Activated T-helper 17 cell treated with anti-CD3 and anti-CD28 coated beads, Interleukin-2, amount 50 U/mL, for 72 hours (primary cell): Measurements from ENCODE around the gene TP53. TPM values are rescaled to one million over a fixed set of nuclear protein-coding genes. Genes with fewer than 3 reads are reported as not detected.

Experiments
- total RNA-seq, 2 donors: library from RNA; stranded (reverse); gene quantifications; one replicate each; pipeline ENCODE4 v1.2.3, GENCODE V29; 2022

The TP53 gene
- total RNA-seq, 2 donors from 2014 or later, result 79.0 to 137 TPM

Other genes with a start within 250 kb of the TP53 start
- gene FGF11, start 248.0 kb downstream of the TP53 start, total RNA-seq, result 10 to 100 TPM in 1 of 2 donors, 1 to 10 TPM in 1; 4.4 to 16.9 TPM
- 10 to 100 TPM; 10.9 to 13.0 TPM for gene CHRNB1, start 242.4 kb downstream of the TP53 start, total RNA-seq
- gene ZBTB4, start 207.9 kb downstream of the TP53 start, total RNA-seq, result 10 to 100 TPM; 18.9 to 27.5 TPM
- not detected for gene SLC35G6, start 206.0 kb downstream of the TP53 start, total RNA-seq
- 100 to 1,000 TPM; 256 to 308 TPM for gene POLR2A, start 203.1 kb downstream of the TP53 start, total RNA-seq
- 10 to 100 TPM; 27.4 to 44.2 TPM for gene TNFSF12, start 138.4 kb downstream of the TP53 start, total RNA-seq
- 1 to 10 TPM; 1.5 to 1.9 TPM for gene TNFSF13, start 128.7 kb downstream of the TP53 start, total RNA-seq
- 10 to 100 TPM; 28.9 to 59.3 TPM for gene SENP3, start 125.6 kb downstream of the TP53 start, total RNA-seq
- gene CD68, start 107.9 kb downstream of the TP53 start, total RNA-seq, result 10 to 100 TPM; 17.5 to 51.8 TPM
- 10 to 100 TPM; 58.3 to 96.4 TPM for gene MPDU1, start 103.6 kb downstream of the TP53 start, total RNA-seq
- under 1 TPM in 1 of 2 donors, not detected in 1; 0.90 TPM for gene SOX15, start 97.4 kb downstream of the TP53 start, total RNA-seq
- gene FXR2, start 72.6 kb downstream of the TP53 start, total RNA-seq, result 10 to 100 TPM; 34.4 to 37.0 TPM
- gene SAT2, start 59.7 kb downstream of the TP53 start, total RNA-seq, result 10 to 100 TPM; 25.5 to 62.7 TPM
- under 1 TPM in 1 of 2 donors, not detected in 1; 0.71 TPM for gene SHBG, start 57.4 kb downstream of the TP53 start, total RNA-seq
- under 1 TPM; 0.06 to 0.42 TPM for gene ATP1B2, start 36.6 kb downstream of the TP53 start, total RNA-seq
- 10 to 100 TPM; 18.0 to 32.9 TPM for gene WRAP53, start 987 bp upstream of the TP53 start, total RNA-seq
- not detected for gene EFNB3, start 17.7 kb upstream of the TP53 start, total RNA-seq
- gene DNAH2, start 30.3 kb upstream of the TP53 start, total RNA-seq, result under 1 TPM in 1 of 2 donors, not detected in 1; 0.06 TPM
- gene KDM6B, start 146.7 kb upstream of the TP53 start, total RNA-seq, result 10 to 100 TPM; 33.7 to 93.3 TPM
- gene TMEM88, start 167.6 kb upstream of the TP53 start, total RNA-seq, result 1 to 10 TPM; 1.6 to 3.2 TPM
- 100 to 1,000 TPM in 1 of 2 donors, 10 to 100 TPM in 1; 61.3 to 111 TPM for gene NAA38, start 170.1 kb upstream of the TP53 start, total RNA-seq
- 10 to 100 TPM; 14.8 to 19.4 TPM for gene CYB5D1, start 170.5 kb upstream of the TP53 start, total RNA-seq
- 100 to 1,000 TPM; 154 to 217 TPM for gene CHD3, start 201.3 kb upstream of the TP53 start, total RNA-seq
- gene RNF227, start 228.8 kb upstream of the TP53 start, total RNA-seq, result 10 to 100 TPM in 1 of 2 donors, 1 to 10 TPM in 1; 2.4 to 11.7 TPM
- 10 to 100 TPM in 1 of 2 donors, 1 to 10 TPM in 1; 8.6 to 11.9 TPM for gene KCNAB3, start 242.4 kb upstream of the TP53 start, total RNA-seq
- gene TRAPPC1, start 244.5 kb upstream of the TP53 start, total RNA-seq, result 100 to 1,000 TPM; 179 to 180 TPM
- gene CNTROB, start 244.7 kb upstream of the TP53 start, total RNA-seq, result 100 to 1,000 TPM in 1 of 2 donors, 10 to 100 TPM in 1; 74.0 to 152 TPM